Endothelial cell of umbilical vein (primary cell): ENCODE measurements around the gene SLC23A2. TPM values are rescaled to one million over a fixed set of nuclear protein-coding genes. Genes with fewer than 3 reads are reported as not detected.
"Not testable (repeated sequence)": the region's sequence is repeated elsewhere in the genome, so short reads cannot be mapped to it uniquely, and the experiment has no call there.

Experiments used
- BruUV-seq: library from RNA; stranded (reverse); fragments of 400-500 nt; replicated peaks from 2 replicates; lab custom pipeline; 2021; lab: Mats Ljungman, UMichigan
- CTCF ChIA-PET: fragments of 300-600, 350-600 bp; sonication (Branson Sonifier 250); formaldehyde crosslinking; loops from one replicate; lab custom pipeline; 2021; ENCODE audit warnings: antibody characterized with exemption, inconsistent platforms; lab: Charles Lee
- POLR2A ChIA-PET: fragments of 300-600, 350-600 bp; sonication (Branson Sonifier 250); formaldehyde crosslinking; loops from one replicate; lab custom pipeline; 2021; ENCODE audit warnings: antibody characterized with exemption, inconsistent platforms; lab: Charles Lee
- DNase-seq: peaks from one replicate; pipeline ENCODE4 v3.0.0-alpha.2; 2011; ENCODE audit warnings: low read depth, low spot score
- FAIRE-seq: peaks from 2 replicates; lab custom pipeline; 2011; peaks lifted over from hg19 to GRCh38; lab: Jason Lieb, UNC
- H2AFZ ChIP-seq: 2 replicates; pipeline ENCODE4 v1.6.0; 2012; ENCODE audit warnings: low read depth, low read length, control low read depth, inconsistent platforms
- H3K27ac ChIP-seq: 2 replicates; pipeline ENCODE4 v1.5.1; 2011; ENCODE audit warnings: low read depth, mild to moderate bottlenecking, control low read depth, low read length, moderate library complexity; ENCODE audit not compliant: insufficient read depth
- H3K27me3 ChIP-seq, 2 experiments: 2 replicates each; pipeline versions ENCODE4 v1.6.0 to v1.6.1; 2011; ENCODE audit warnings: low read length in 2 of 2, mixed read lengths in 1 of 2; ENCODE audit not compliant: control insufficient read depth in 2 of 2, insufficient read depth in 2 of 2
- H3K36me3 ChIP-seq, 2 experiments: 2 replicates in 1 of 2; 3 replicates in 1 of 2; pipeline ENCODE4 v1.5.1; 2011; ENCODE audit warnings: low read length in 2 of 2, mild to moderate bottlenecking in 1 of 2, moderate library complexity in 1 of 2; ENCODE audit not compliant: control insufficient read depth in 2 of 2, insufficient read depth in 2 of 2; ENCODE audit errors: extremely low read depth in 1 of 2
- H3K4me1 ChIP-seq: 3 replicates; pipeline ENCODE4 v1.5.1; 2011; ENCODE audit warnings: mild to moderate bottlenecking, low read length; ENCODE audit not compliant: control insufficient read depth, insufficient read depth; ENCODE audit errors: extremely low read depth
- H3K4me2 ChIP-seq: 2 replicates; pipeline ENCODE4 v1.6.1; 2011; ENCODE audit warnings: low read length, control low read depth, mixed read lengths; ENCODE audit not compliant: insufficient read depth
- H3K4me3 ChIP-seq, 3 experiments: fragments of 200-600 bp in 1 of 3; sonication (generic), shearing (Covaris generic) in 1 of 3; replicated peaks in 1 of 3; 2 replicates each; pipeline ENCODE4 v1.5.1; 2011 to 2016; ENCODE audit warnings: control low read depth in 3 of 3, low read length in 3 of 3, mild to moderate bottlenecking in 2 of 3, inconsistent platforms in 1 of 3, low read depth in 1 of 3, moderate library complexity in 1 of 3; ENCODE audit not compliant: insufficient read depth in 1 of 3
- H3K79me2 ChIP-seq: 2 replicates; pipeline ENCODE4 v1.6.0; 2012; ENCODE audit warnings: low read length, inconsistent platforms; ENCODE audit not compliant: control insufficient read depth, insufficient read depth
- H3K9ac ChIP-seq: replicated peaks from 2 replicates; pipeline ENCODE3; 2011; ENCODE audit warnings: low read length, control low read depth; ENCODE audit not compliant: insufficient read depth; ENCODE audit errors: extremely low read depth
- H3K9me1 ChIP-seq: replicated peaks from 3 replicates; pipeline ENCODE4 v1.6.0; 2011; ENCODE audit warnings: mild to moderate bottlenecking, low read length; ENCODE audit not compliant: control insufficient read depth, insufficient read depth; ENCODE audit errors: extremely low read depth
- H3K9me3 ChIP-seq: replicated peaks from 2 replicates; pipeline ENCODE4 v1.5.1; 2012; ENCODE audit warnings: low read length, inconsistent platforms; ENCODE audit not compliant: control insufficient read depth, insufficient read depth
- H4K20me1 ChIP-seq: replicated peaks from 2 replicates; pipeline ENCODE3; 2011; ENCODE audit warnings: mild to moderate bottlenecking, low read length; ENCODE audit not compliant: control insufficient read depth, insufficient read depth; ENCODE audit errors: extremely low read depth
- FOS ChIP-seq: IDR thresholded peaks from 2 replicates; pipeline ENCODE4 v1.6.1; 2011; ENCODE audit warnings: mild to moderate bottlenecking, low read length, moderate library complexity, borderline replicate concordance; ENCODE audit not compliant: insufficient read depth
- GATA2 ChIP-seq: IDR thresholded peaks from 2 replicates; pipeline ENCODE4 v1.7.0; 2011; ENCODE audit warnings: low read depth, mild to moderate bottlenecking, moderate library complexity, mixed read lengths, low read length; ENCODE audit not compliant: insufficient read length, insufficient read depth
- JUN ChIP-seq: IDR thresholded peaks from 2 replicates; pipeline ENCODE4 v1.6.1; 2011; ENCODE audit warnings: borderline replicate concordance, low read depth; ENCODE audit not compliant: insufficient read length, insufficient read depth
- MYC ChIP-seq: IDR thresholded peaks from one replicate; pipeline ENCODE4 v1.6.1; 2011; ENCODE audit warnings: mild to moderate bottlenecking, low read depth, low read length
- POLR2A ChIP-seq: IDR thresholded peaks from 2 replicates; pipeline ENCODE4 v1.6.1; 2012; ENCODE audit warnings: low read depth, mild to moderate bottlenecking, control low read depth, low read length
- POLR2AphosphoS5 ChIP-seq: IDR thresholded peaks from 2 replicates; pipeline ENCODE4 v1.6.1; 2012; ENCODE audit warnings: low read depth, mild to moderate bottlenecking, control low read depth, low read length, moderate library complexity; ENCODE audit not compliant: insufficient read depth
- dilution Hi-C: fragments of 300-500 bp; cut with MboI; formaldehyde crosslinking; loops from one replicate; pipeline ENCODE4 v1.15.0; 2019; ENCODE audit warnings: low sequenced_read_pairs; ENCODE audit not compliant: extremely low pct_ligation_motif_present
- intact Hi-C: fragments of 100-400 bp; cut with micrococcal nuclease; formaldehyde crosslinking; loops from one replicate; pipeline ENCODE4 v1.10.0; 2022
- polyA plus RNA-seq, 4 experiments: library from polyadenylated mRNA; depleted of rRNA in 3 of 4; stranded (reverse) in 3 of 4; unstranded in 1 of 4; fragments of >200 nt; gene quantifications; 2 replicates each; pipeline versions ENCODE4 v1.2.1 to v1.2.3, GENCODE V29; 2011 to 2012; ENCODE audit warnings: missing spikeins in 1 of 4
- total RNA-seq: library from RNA; stranded (reverse); gene quantifications from 2 replicates; pipeline ENCODE4 v1.2.3, GENCODE V29; 2021

SLC23A2 gene
- total and polyA plus RNA-seq, 2 donors (not counting 3 experiments of a cell fraction or from before 2014, with no cell fraction given): 24.4 to 24.5 TPM

- intact Hi-C loops: no loop called here
- H3K79me2 ChIP-seq: no peaks in the 10 kb centered on the region
- POLR2A ChIA-PET: no interaction called here
- no peak overlapping the region for H3K4me3 ChIP-seq
- CTCF ChIA-PET: no interaction called here
- H3K9ac ChIP-seq: no peak overlapping the region
- H3K9me1 ChIP-seq: no peaks in the 10 kb centered on the region
- peaks cover 19% of the 10 kb centered on the region for H3K4me1 ChIP-seq
- no peak overlapping the region for H3K27ac ChIP-seq
- H3K36me3 ChIP-seq: no peaks in the 10 kb centered on the region
- TF ChIP-seq POLR2A: no peak
- TF ChIP-seq FOS: no peak
- no peak for TF ChIP-seq GATA2
- TF ChIP-seq MYC: no peak
- no peak for TF ChIP-seq JUN
- TF ChIP-seq POLR2AphosphoS5: no peak
- no peaks in the 10 kb centered on the region for H4K20me1 ChIP-seq
- no peak overlapping the region for H3K4me2 ChIP-seq
- DNase-seq (no peak), FAIRE-seq (no peak)
- H3K27me3 ChIP-seq: no peaks in the 10 kb centered on the region
- no peak overlapping the region for H2AFZ ChIP-seq
- BruUV-seq: no TSS peak
- no peaks in the 10 kb centered on the region for H3K9me3 ChIP-seq
- dilution Hi-C loops: no loop called here
These were observed 79.1 kb downstream of the SLC23A2 start for GRCh38 chr20:4922186-4922585.

GRCh38 chr20:4921271-4921670 lies 80.0 kb downstream of the SLC23A2 start:
- H3K79me2 ChIP-seq, H3K9me3 ChIP-seq, DNase-seq, H3K4me3 ChIP-seq, H3K9ac ChIP-seq, dilution Hi-C loops, H4K20me1 ChIP-seq, H3K4me2 ChIP-seq, FAIRE-seq, H3K36me3 ChIP-seq, POLR2A ChIA-PET, H2AFZ ChIP-seq, H3K27me3 ChIP-seq, BruUV-seq, H3K9me1 ChIP-seq, H3K27ac ChIP-seq, CTCF ChIA-PET, intact Hi-C loops: not testable (repeated sequence)
- H3K4me1 ChIP-seq: peaks cover 11% of the 10 kb centered on the region
